Smooth muscle cell (in vitro differentiated cells): ENCODE measurements around the gene TENT4B. TPM values are rescaled to one million over a fixed set of nuclear protein-coding genes. Genes with fewer than 3 reads are reported as not detected.

Experiments
- DNase-seq: peaks from one replicate; lab custom pipeline; 2025; ENCODE audit not compliant: unreplicated experiment; lab: John Stamatoyannopoulos, UW
- H2AFZ ChIP-seq: fragments of 200-600 bp; sonication (generic); 2 replicates; pipeline ENCODE4 v1.6.0; 2016; ENCODE audit warnings: antibody characterized with exemption, low read depth, mild to moderate bottlenecking
- H3F3A ChIP-seq: fragments of 200-600 bp; sonication (generic); 2 replicates; pipeline ENCODE4 v1.6.0; 2017; ENCODE audit warnings: antibody characterized with exemption, low read depth
- H3K27ac ChIP-seq: fragments of 200-600 bp; sonication (generic); 2 replicates; pipeline ENCODE4 v1.5.1; 2016; ENCODE audit warnings: low read depth, mild to moderate bottlenecking
- H3K27me3 ChIP-seq: fragments of 200-600 bp; sonication (generic); 2 replicates; pipeline ENCODE4 v1.6.1; 2016; ENCODE audit warnings: low read depth, mild to moderate bottlenecking
- H3K36me3 ChIP-seq: fragments of 200-600 bp; sonication (generic); 2 replicates; pipeline ENCODE4 v1.5.1; 2016; ENCODE audit warnings: low read depth
- H3K4me1 ChIP-seq: fragments of 200-600 bp; sonication (generic); 2 replicates; pipeline ENCODE4 v1.5.1; 2016; ENCODE audit warnings: low read depth
- H3K4me2 ChIP-seq: fragments of 200-600 bp; sonication (generic); 2 replicates; pipeline ENCODE4 v1.6.0; 2016; ENCODE audit warnings: mild to moderate bottlenecking
- H3K4me3 ChIP-seq: fragments of 200-600 bp; sonication (generic); 2 replicates; pipeline ENCODE4 v1.5.1; 2016; ENCODE audit warnings: mild to moderate bottlenecking
- H3K79me2 ChIP-seq: fragments of 200-600 bp; sonication (generic); 2 replicates; pipeline ENCODE4 v1.6.0; 2016; ENCODE audit warnings: low read depth, mild to moderate bottlenecking
- H3K9ac ChIP-seq: fragments of 200-600 bp; sonication (generic); 2 replicates; pipeline ENCODE4 v1.6.0; 2016; ENCODE audit warnings: low read depth
- H3K9me3 ChIP-seq: fragments of 200-600 bp; sonication (generic); replicated peaks from 2 replicates; pipeline ENCODE4 v1.5.1; 2016; ENCODE audit warnings: low read depth
- H4K20me1 ChIP-seq: fragments of 200-600 bp; sonication (generic); 2 replicates; pipeline ENCODE4 v1.6.0; 2016; ENCODE audit warnings: low read depth
- WGBS: methylation state at CpG from one replicate; pipeline ENCODE4 v1.1.7; 2016; ENCODE audit warnings: low lambda C conversion rate; 5-methylcytosine and 5-hydroxymethylcytosine counted together
- polyA plus RNA-seq: library from polyadenylated mRNA; unstranded; fragments of >200 nt; fragmentation: Nextera tagmentation; extraction: Ambion mirVana; gene quantifications from 2 replicates; pipeline ENCODE4 v1.2.1, GENCODE V29; 2016
- total RNA-seq: library from RNA; depleted of rRNA; stranded (reverse); fragments of >200 nt; gene quantifications from 2 replicates; pipeline ENCODE4 v1.2.3, GENCODE V29; 2014
- TF ChIP-seq, protein P1 (sequence below): fragments of 200-600 bp; sonication (generic); IDR thresholded peaks from 2 replicates; pipeline ENCODE4 v1.5.1; 2017; ENCODE audit warnings: borderline replicate concordance, mild to moderate bottlenecking, antibody characterized with exemption; ENCODE audit not compliant: insufficient read depth, poor library complexity, severe bottlenecking

TENT4B gene
- total and polyA plus RNA-seq, 2 experiments from 2014 or later = 2.6 to 8.8 TPM

DNA sequence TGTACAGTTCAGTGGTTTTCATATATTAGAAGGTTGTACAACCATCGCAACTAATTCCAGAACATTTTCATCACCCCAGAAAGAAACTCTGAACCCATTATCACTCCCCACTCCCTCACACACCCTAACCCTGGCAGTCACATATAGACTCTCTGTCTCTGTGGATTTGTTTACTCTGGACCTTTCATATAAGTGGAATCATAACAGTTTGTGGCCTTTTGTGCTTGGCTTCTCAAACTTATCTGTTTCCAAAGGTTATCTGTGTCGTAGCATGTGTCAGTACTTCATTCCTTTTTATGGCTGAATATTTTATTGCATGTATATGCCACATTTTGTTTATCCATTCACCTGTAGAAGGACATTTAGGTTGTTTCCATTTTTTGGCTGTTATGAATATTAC is 12.4 kb downstream of the TENT4B start:
- DNase-seq = no peak
- Histone ChIP-seq H4K20me1 (peaks cover 77% of the 10 kb centered on the region), H3K9ac (no peak overlapping the region), H3K9me3 (no peaks in the 10 kb centered on the region), H3K27me3 (no peaks in the 10 kb centered on the region), H3K27ac (no peak overlapping the region), H3K4me3 (no peak overlapping the region), H3K79me2 (peaks cover 75% of the 10 kb centered on the region), H3F3A (no peaks in the 10 kb centered on the region), H3K36me3 (no peaks in the 10 kb centered on the region), H3K4me2 (no peak overlapping the region), H3K4me1 (no peaks in the 10 kb centered on the region), H2AFZ (no peak overlapping the region)
- TF ChIP-seq, protein P1, sequence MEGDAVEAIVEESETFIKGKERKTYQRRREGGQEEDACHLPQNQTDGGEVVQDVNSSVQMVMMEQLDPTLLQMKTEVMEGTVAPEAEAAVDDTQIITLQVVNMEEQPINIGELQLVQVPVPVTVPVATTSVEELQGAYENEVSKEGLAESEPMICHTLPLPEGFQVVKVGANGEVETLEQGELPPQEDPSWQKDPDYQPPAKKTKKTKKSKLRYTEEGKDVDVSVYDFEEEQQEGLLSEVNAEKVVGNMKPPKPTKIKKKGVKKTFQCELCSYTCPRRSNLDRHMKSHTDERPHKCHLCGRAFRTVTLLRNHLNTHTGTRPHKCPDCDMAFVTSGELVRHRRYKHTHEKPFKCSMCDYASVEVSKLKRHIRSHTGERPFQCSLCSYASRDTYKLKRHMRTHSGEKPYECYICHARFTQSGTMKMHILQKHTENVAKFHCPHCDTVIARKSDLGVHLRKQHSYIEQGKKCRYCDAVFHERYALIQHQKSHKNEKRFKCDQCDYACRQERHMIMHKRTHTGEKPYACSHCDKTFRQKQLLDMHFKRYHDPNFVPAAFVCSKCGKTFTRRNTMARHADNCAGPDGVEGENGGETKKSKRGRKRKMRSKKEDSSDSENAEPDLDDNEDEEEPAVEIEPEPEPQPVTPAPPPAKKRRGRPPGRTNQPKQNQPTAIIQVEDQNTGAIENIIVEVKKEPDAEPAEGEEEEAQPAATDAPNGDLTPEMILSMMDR = no peak
- WGBS = 96% methylated on average over 2 of the region's 2 CpGs

DNA sequence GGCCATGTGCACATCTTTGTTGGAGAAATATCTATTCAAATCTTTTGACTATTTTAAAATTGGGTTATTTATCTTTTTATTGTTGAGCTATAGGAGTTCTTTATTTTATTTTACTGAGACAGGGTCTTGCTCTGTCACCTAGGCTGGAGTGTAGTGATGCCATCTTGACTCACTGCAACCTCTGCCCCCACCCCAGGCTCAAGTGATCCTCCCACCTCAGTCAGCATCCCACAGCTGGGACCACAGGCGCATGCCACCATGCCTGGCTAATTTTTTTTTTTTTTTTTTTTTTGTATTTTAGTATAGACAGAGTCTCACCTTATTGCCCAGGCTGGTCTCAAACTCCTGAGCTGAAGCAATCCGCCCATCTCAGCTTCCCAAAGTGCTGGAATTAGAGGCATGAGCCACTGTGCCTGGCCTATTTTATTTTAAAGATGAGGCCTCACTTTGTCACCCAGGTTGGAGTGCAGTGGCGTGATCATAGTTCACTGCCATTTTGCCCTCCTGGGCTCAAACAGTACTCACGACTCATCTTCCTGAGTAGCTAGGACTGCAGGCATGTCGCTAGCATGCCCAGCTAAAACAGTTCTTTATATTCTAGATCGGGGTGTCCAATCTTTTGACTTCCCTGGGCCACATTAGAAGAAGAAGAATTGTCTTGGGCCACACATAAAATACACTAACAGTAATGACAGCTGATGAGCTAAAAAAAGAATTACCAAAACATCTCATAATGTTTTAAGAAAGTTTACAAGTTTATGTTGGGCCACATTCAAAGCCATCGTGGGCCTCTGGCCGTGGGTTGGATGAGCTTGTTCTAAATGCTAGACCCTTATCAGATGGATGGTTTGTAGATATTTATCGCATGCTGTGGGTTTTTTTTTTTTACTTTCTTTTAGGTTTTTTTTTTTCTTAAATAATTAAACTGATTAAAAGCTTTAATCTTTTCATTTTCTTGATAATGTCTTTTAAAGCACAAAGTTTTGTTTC is 13.7 kb downstream of the TENT4B start:
- Histone ChIP-seq H3K9me3 (no peaks in the 10 kb centered on the region), H3K4me3 (no peak overlapping the region), H3K9ac (no peak overlapping the region), H4K20me1 (peaks cover 75% of the 10 kb centered on the region), H3F3A (no peaks in the 10 kb centered on the region), H3K27ac (no peak overlapping the region), H3K36me3 (no peaks in the 10 kb centered on the region), H3K4me2 (peak overlapping the region; percentile 41), H2AFZ (no peak overlapping the region), H3K4me1 (no peaks in the 10 kb centered on the region), H3K79me2 (peaks cover 74% of the 10 kb centered on the region), H3K27me3 (no peaks in the 10 kb centered on the region)
- TF ChIP-seq, protein P1 = no peak
- DNase-seq = no peak
- WGBS = 71% methylated on average over 9 of the region's 9 CpGs

DNA sequence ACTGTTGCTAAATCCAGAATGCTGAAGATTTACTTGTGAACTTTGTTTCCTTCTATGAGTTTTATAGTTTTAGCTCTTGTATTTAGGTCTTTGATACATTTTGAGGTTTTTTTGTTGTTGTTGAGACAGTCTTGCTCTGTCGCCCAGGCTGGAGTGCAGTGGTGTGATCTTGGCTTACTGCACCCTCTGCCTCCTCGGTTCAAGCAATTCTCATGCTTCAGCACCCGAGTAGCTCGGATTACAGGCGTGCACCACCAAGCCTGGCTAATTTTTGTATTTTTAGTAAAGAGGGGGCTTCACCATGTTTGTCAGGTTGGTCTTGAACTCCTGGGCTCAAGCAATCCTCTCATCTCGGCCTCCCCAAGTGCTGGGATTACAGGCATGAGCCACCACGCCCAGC is 14.4 kb downstream of the TENT4B start:
- TF ChIP-seq, protein P1 = no peak
- WGBS = 92% methylated on average over 7 of the region's 7 CpGs
- Histone ChIP-seq H3K79me2 (peaks cover 67% of the 10 kb centered on the region), H3F3A (no peaks in the 10 kb centered on the region), H3K9me3 (no peaks in the 10 kb centered on the region), H3K27ac (no peak overlapping the region), H4K20me1 (peaks cover 74% of the 10 kb centered on the region), H2AFZ (no peak overlapping the region), H3K4me2 (no peak overlapping the region), H3K36me3 (no peaks in the 10 kb centered on the region), H3K9ac (no peak overlapping the region), H3K27me3 (no peaks in the 10 kb centered on the region), H3K4me3 (no peak overlapping the region), H3K4me1 (no peaks in the 10 kb centered on the region)
- no peak for DNase-seq
